GM06990 (cell line): ENCODE results near the gene MTERF2.

Experiments
- DNase-seq: peaks from one replicate; pipeline ENCODE4 v3.0.0-alpha.2; 2011; ENCODE audit not compliant: insufficient read length; ENCODE audit errors: extremely low read depth
- H3K27me3 ChIP-seq: replicated peaks from 2 replicates; pipeline ENCODE4 v1.6.0; 2011; ENCODE audit warnings: low read length; ENCODE audit not compliant: control insufficient read depth, insufficient read depth
- H3K36me3 ChIP-seq: 2 replicates; pipeline ENCODE4 v1.5.1; 2011; ENCODE audit warnings: low read length; ENCODE audit not compliant: control insufficient read depth, insufficient read depth
- H3K4me3 ChIP-seq: replicated peaks from 2 replicates; pipeline ENCODE4 v1.5.1; 2011; ENCODE audit warnings: low read depth, mild to moderate bottlenecking, control low read depth, low read length
- CTCF ChIP-seq: IDR thresholded peaks from 2 replicates; pipeline ENCODE4 v1.5.1; 2011; ENCODE audit warnings: low read length, control low read depth, mild to moderate bottlenecking, inconsistent platforms; ENCODE audit not compliant: insufficient read depth, poor library complexity, severe bottlenecking

The MTERF2 gene

DNA sequence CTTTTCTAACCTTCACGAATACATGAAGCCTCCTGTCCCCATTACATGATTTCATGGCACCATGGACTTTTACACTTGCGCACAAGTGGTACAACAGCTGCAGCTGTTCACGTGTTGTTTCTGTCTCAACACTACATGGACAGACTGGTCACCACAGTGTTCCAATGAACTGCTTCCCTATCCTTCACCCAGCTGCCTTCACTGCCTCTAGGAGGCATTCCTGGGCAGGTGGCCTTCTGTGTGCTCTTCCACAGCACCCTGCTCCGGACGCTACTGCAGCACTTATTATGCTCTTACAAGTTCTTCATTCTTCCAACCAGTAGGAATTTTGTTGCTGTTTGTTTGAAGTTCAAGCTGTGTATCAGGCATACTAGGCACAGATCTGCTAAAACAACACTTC is 1.5 kb downstream of the MTERF2 start:
- no peak overlapping the region for H3K4me3 ChIP-seq
- no peak for DNase-seq
- H3K36me3 ChIP-seq, result no peaks in the 10 kb centered on the region
- H3K27me3 ChIP-seq, result no peaks in the 10 kb centered on the region
- no peak for TF ChIP-seq CTCF

- no peaks in the 10 kb centered on the region for H3K36me3 ChIP-seq
- no peak for TF ChIP-seq CTCF
- DNase-seq, result no peak
- no peaks in the 10 kb centered on the region for H3K27me3 ChIP-seq
- H3K4me3 ChIP-seq, result no peak overlapping the region
Observed at GRCh38 chr12:106984588-106985137, 2.3 kb downstream of the MTERF2 start.

DNA sequence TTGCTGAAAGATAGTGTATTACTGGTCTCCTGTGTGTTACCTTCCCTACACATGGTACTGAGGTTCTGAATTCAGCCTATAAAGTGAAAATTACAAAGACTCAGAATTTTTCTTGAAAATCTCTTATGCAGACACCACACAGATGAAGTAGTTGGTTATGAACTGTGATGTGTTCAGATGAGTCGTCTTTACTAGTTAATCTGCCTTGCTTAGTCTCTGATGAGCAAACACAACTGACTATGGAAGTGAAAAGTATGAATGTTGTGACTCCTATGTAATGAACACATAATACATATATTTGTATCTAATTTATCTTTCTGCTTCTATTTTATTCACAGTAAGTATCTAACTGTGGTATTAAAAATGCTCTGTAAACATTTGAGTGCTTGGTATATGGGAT is 4.7 kb downstream of the MTERF2 start:
- TF ChIP-seq CTCF, result no peak
- no peaks in the 10 kb centered on the region for H3K36me3 ChIP-seq
- no peak overlapping the region for H3K4me3 ChIP-seq
- H3K27me3 ChIP-seq, result no peaks in the 10 kb centered on the region
- DNase-seq, result no peak

GRCh38 chr12:106981788-106982187 is 5.2 kb downstream of the MTERF2 start:
- no peak for TF ChIP-seq CTCF
- no peak for DNase-seq
- H3K27me3 ChIP-seq, result no peaks in the 10 kb centered on the region
- H3K4me3 ChIP-seq, result no peak overlapping the region
- H3K36me3 ChIP-seq, result no peaks in the 10 kb centered on the region

DNA sequence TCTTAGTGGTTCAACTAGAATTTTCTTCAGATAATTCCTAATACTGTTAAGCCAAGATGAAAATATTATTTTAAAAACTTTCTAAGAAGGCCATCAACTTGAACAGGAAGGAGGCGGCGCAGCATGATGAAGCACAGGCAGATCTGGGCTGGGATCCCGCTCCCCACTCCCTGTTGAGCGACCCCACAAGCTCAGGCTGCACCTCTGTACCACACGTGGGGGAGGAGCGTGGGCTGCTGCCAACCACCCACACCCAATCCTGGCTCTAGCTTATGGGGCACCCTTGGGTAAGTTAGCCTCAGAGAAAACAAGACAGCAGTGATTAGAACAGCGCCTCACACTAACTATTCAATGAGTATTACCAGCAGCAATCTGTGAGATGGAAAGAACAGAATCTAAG is 6.0 kb downstream of the MTERF2 start:
- DNase-seq, result no peak

More for the DNA sequence above, 6.0 kb downstream of the MTERF2 start:
- Histone ChIP-seq H3K36me3 (no peaks in the 10 kb centered on the region; the same call in 1 of the 2 replicates), H3K27me3 (no peaks in the 10 kb centered on the region), H3K4me3 (no peak overlapping the region)
- no peak for TF ChIP-seq CTCF
